NK-92 (cell line): ENCODE measurements around the gene GPR151.
"Not testable (repeated sequence)": the region's sequence is repeated elsewhere in the genome, so short reads cannot be mapped to it uniquely, and the experiment has no call there.

Experiments used
- DNase-seq: peaks from one replicate; lab custom pipeline; 2025; ENCODE audit not compliant: unreplicated experiment; lab: John Stamatoyannopoulos, UW

The GPR151 gene

DNA sequence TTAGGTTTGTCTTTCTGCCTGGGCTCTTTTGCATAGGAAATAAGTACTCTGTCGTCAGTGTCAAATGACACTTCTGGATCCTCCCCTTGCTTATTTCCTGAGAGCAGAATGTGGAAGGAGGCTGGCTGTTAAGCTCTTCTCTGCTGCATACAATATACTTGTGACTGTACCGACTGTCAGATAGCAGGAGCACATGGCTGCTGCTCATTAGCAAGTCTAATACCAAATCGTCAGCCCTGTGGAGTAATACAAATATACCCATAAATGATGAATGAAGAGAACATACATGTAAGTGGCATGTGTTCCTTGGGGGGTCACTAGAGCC lies at the start of gene GPR151:
GPR151 (minus strand) TSS at position 40 of the 325 bp plus-strand sequence. CDS start 77 bp downstream, outside the sequence.
- no peak for DNase-seq

GRCh38 chr5:146564007-146564762 lies 48.2 kb upstream of the GPR151 start:
- DNase-seq, result no peak

GRCh38 chr5:146562461-146562860 lies 46.5 kb upstream of the GPR151 start:
- no peak for DNase-seq

DNA sequence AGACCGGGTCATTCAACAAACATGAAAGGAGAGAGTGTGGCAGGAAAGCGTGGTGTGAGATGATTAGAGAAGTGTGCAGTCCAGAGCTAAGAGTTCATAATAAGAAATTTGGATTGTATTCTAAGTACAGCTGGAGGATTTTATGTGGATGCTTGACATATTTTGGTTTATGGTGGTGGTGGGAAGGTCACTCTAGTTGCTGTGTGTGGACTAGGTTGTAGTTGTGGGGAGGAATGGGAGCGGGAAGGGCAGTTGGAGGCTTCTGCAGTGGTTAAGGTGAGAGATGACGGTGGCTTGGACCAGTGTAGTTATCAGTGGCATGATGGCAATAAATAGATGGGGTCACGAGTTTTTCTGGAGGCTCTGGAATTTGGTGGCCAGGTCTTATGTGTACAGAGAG lies 45.7 kb upstream of the GPR151 start:
- no peak for DNase-seq

GRCh38 chr5:146560205-146560812 lies 44.3 kb upstream of the GPR151 start:
- no peak for DNase-seq

GRCh38 chr5:146556884-146557283 lies 40.9 kb upstream of the GPR151 start:
- not testable (repeated sequence) for DNase-seq

- DNase-seq, result no peak
Measured at GRCh38 chr5:146553446-146553845, 37.5 kb upstream of the GPR151 start.

- no peak for DNase-seq
Measured at GRCh38 chr5:146549615-146550014, 33.6 kb upstream of the GPR151 start.

- no peak for DNase-seq
Measured at GRCh38 chr5:146548781-146549449, 32.9 kb upstream of the GPR151 start.

DNA sequence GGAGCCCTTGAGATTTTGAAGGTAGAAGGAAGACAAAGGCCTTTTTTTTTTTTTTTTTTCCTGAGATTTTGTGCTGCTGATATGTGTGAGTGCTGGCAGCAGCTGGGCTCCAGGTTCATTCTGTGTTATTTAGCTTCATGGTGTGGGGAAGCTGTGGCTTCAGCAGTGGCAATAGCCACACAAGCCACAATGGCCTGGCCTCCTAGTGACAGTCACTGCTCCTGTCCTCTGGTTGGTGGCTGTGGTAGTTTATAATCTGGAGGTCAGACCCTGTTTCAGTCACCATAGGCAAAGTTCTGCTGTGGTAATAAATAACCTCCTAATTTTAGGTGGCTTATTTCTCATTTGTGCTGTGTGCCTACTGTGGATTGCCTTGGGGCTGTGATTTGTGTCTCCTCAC lies 28.2 kb upstream of the GPR151 start:
- no peak for DNase-seq

DNA sequence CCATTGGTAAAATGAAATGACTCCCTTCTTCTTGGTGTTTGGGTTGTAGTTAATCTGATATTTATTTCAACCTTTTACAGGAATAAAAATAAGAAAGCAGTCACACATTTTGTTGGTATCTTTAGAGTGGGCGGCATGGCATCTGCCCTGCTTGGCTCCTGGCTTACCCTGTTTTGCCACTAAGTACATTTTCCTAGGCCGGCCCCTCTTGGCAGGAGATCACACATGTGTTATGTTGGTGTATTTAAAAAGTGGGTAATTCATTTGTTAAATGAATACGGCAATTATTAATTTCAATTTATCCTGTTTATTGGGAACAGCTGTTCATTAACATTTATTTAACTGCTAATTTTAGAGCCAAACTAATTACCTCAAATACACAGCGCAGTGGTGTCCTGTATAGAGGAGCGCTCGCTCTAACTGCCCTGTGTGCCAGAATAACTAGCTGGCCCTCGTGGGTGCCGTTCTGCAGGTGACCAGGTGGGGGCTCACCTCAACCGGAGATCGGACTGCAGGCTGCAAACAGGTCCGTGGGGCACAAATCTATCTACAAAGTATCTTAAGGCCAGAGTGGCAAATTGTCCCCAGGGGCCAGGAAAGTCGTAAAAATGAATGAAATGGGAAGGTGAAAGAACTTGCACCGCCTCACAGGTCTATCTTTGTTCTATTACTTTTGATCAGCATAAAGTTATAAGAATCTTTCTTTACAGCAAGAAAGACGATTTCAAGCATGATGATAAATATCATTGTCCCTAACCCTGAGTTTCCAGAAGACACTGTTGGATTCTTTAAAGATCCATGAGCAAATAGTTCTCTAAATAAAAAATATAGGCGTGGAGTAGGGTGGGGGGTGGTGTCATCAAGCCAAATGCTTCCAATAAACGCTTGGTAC lies 26.2 kb upstream of the GPR151 start:
- no peak for DNase-seq

DNA sequence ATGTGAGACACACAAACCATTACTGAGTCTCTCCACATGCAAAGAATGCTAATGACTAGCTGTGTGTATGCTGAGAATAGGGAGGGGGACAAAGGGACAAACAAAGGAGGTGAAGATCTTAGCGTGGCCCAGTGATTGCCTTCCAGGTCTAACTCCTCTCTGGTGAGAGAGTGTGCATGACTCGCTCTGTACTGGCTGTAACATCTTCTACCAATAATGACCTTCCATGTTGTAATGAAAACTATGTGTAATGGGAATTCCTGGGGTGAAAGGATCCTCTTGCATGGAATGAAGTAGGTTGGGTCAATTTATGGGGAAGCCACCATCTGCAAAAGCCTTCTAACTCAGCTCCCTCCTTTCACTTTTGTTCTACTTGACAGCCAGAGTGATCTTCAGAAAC lies 24.4 kb upstream of the GPR151 start:
- no peak for DNase-seq

- no peak for DNase-seq
Measured at GRCh38 chr5:146539973-146540372, 24.0 kb upstream of the GPR151 start.

DNA sequence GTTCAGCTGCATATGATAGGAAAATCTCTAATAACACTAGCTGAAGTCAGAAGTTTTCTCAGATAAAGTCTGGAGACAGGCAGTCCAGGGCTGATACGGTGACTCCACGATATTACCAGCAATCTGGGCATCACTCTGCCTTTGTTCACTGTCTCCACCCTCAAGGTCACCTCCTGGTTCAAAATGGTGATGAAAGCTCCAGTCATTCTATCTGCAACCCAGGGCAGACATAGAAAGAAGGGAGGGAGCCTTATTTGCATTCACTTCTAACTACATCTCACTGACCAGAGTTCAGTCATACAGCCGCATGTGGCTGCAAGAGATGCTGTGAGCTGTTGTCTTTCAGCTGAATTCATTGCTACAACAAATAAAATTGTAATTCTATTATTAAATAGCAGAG lies 22.4 kb upstream of the GPR151 start:
- DNase-seq, result no peak

- no peak for DNase-seq
Measured at GRCh38 chr5:146533882-146534281, 17.9 kb upstream of the GPR151 start.

- DNase-seq, result no peak
Measured at GRCh38 chr5:146533260-146533857, 17.4 kb upstream of the GPR151 start.

GRCh38 chr5:146529984-146530383 lies 14.0 kb upstream of the GPR151 start:
- DNase-seq, result no peak

DNA sequence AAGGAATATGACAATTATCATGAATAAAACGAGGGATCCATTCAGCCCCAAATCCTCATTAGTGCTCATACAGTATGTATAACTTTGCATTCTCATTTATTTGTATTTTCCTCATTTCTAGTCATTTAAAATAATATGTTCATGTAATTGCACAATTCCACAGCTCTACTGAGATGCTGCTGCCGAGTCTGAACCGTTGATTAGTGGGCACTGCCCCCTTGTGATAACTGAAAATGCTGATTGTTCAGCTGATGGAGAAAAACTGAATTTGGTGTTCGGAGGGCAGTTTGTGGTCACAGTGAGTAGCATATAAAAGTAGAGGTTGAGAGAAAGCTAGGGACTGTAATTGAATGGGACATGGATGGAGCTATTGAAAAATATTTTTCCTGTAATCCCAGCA lies 12.2 kb upstream of the GPR151 start:
- no peak for DNase-seq

DNA sequence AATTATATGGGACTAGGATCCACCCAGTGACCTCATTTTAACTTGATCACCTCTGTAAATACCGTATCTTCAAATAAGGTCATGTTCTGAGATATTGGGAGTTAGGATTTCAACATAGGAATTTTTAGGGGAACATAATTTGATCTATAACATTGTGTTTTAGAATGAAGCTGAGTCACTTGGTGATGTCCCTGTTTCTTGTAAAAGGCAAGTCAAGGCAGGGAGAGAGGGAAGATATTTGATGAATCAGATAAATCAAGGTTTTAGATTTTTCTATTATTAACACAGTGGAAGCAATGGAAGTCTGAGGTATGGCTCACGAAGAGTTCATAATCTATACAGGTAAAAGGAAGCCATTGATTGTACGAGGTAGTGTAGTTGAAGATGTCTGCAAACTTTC lies 11.8 kb upstream of the GPR151 start:
- no peak for DNase-seq

DNA sequence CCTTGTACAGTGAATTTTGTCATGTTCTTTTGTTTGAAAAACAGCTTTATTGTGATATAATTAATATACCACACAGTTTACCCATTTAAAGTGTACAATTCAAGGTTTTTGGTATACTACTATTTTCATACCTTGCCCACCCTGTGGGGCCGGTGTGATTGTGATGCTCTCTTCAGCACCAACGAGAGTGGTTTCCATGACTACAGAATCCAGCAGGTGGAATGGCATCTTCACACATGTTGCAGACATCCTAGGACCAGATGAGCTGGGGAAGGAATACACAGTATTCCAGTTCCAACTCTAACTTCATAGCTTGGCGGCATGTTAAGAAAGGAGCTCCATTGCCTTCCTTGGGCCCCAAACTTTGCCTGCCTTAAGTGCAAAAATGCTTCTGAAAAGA lies 7.7 kb upstream of the GPR151 start:
- no peak for DNase-seq
